Measurements from ENCODE around the gene SDK1. TPM values are rescaled to one million over a fixed set of nuclear protein-coding genes. Genes with fewer than 3 reads are reported as not detected.

SDK1 gene
- total and polyA plus RNA-seq, 2 of the 8 experiments (the other 6 are each of a cell fraction or from before 2014, with no cell fraction given), result 3.3 to 7.2 TPM

DNA sequence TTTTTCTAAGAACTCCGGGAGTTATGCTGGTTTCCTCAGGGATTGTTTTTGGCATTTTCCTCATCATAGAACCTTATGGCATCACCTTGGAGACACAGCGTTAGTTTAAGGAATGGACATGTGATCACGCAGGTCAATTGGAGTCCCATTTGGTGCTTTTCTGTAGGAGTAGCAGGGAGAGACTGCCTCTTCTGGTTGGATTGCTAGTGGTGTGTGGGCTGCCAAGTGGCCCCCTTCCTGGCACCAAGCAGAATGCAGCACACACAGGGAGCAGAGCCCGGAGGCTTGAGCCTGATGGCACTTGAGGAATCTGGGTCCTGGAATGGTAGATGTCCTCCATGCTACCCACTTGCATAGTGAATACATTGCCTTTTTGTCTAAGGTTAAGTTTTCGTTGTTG is 57.9 kb downstream of the SDK1 start (continued):
- TF ChIP-seq BACH1 (IDR thresholded peaks at IDR 0.05; ENCODE audit: low read length) (no peak), KDM1A (IDR thresholded peaks at IDR 0.05; ENCODE audit: borderline replicate concordance, low read length) (no peak), PHF8 (conservative IDR thresholded peaks at IDR 0.05; ENCODE audit: low read depth, low read length) (no peak), CREB1 (IDR thresholded peaks at IDR 0.05) (no peak), TEAD4 (IDR thresholded peaks at IDR 0.05; ENCODE audit: low read depth, low read length) (no peak), GTF2F1 (IDR thresholded peaks at IDR 0.05; ENCODE audit: borderline replicate concordance, low read depth, low read length) (no peak), NANOG (IDR thresholded peaks at IDR 0.05; ENCODE audit: insufficient read depth, low read depth, low read length, poor library complexity, severe bottlenecking) (no peak)
